ENCODE results near the gene TNFAIP6. TPM values are rescaled to one million over a fixed set of nuclear protein-coding genes. Genes with fewer than 3 reads are reported as not detected.

Gene TNFAIP6
- total and polyA plus RNA-seq, 9 donors: 9.9 to 23.5 (median 15.4) TPM

- Histone ChIP-seq H3K4me3 (ENCODE audit: low read length) (no peak overlapping the region), H3K27me3 (ENCODE audit: control insufficient read depth, insufficient read depth, low read length) (no peaks in the 10 kb centered on the region), H3K9me3 (replicated peaks; ENCODE audit: control insufficient read depth, low read depth, low read length) (no peaks in the 10 kb centered on the region), H3K27ac (ENCODE audit: low read length) (no peak overlapping the region), H3K4me1 (ENCODE audit: control insufficient read depth, insufficient read depth, low read length) (no peaks in the 10 kb centered on the region), H3K36me3 (ENCODE audit: control insufficient read depth, insufficient read depth, low read length) (no peaks in the 10 kb centered on the region)
- no peak for DNase-seq
- no CpG with 5 or more reads among the region's 2 CpGs for WGBS (ENCODE audit: insufficient coverage)
Observed at GRCh38 chr2:151353995-151354394, 3.4 kb upstream of the TNFAIP6 start.

- Histone ChIP-seq H3K27ac (ENCODE audit: low read length) (no peak overlapping the region), H3K27me3 (ENCODE audit: control insufficient read depth, insufficient read depth, low read length) (no peaks in the 10 kb centered on the region), H3K9me3 (replicated peaks; ENCODE audit: control insufficient read depth, low read depth, low read length) (no peaks in the 10 kb centered on the region), H3K36me3 (ENCODE audit: control insufficient read depth, insufficient read depth, low read length) (no peaks in the 10 kb centered on the region), H3K4me1 (ENCODE audit: control insufficient read depth, insufficient read depth, low read length) (no peaks in the 10 kb centered on the region), H3K4me3 (ENCODE audit: low read length) (no peak overlapping the region)
- WGBS (ENCODE audit: insufficient coverage): 100% methylated on average over 2 of the region's 8 CpGs
- no peak for DNase-seq
Observed at GRCh38 chr2:151354807-151355206, 2.6 kb upstream of the TNFAIP6 start.

GRCh38 chr2:151358166-151358970, 976 bp downstream of the TNFAIP6 start:
- Histone ChIP-seq H3K4me1 (ENCODE audit: control insufficient read depth, insufficient read depth, low read length) (no peaks in the 10 kb centered on the region), H3K27ac (ENCODE audit: low read length) (peak overlapping the region; percentile 85), H3K36me3 (ENCODE audit: control insufficient read depth, insufficient read depth, low read length) (no peaks in the 10 kb centered on the region), H3K4me3 (ENCODE audit: low read length) (peak overlapping the region; percentile 28), H3K9me3 (replicated peaks; ENCODE audit: control insufficient read depth, low read depth, low read length) (no peaks in the 10 kb centered on the region), H3K27me3 (ENCODE audit: control insufficient read depth, insufficient read depth, low read length) (no peaks in the 10 kb centered on the region)
- DNase-seq: peak; percentile 60
- no CpG with 5 or more reads among the region's 4 CpGs for WGBS (ENCODE audit: insufficient coverage)

GRCh38 chr2:151359768-151360461, 2.5 kb downstream of the TNFAIP6 start:
- no peaks in the 10 kb centered on the region for H3K27me3 ChIP-seq (ENCODE audit: control insufficient read depth, insufficient read depth, low read length)
- H3K9me3 ChIP-seq (replicated peaks; ENCODE audit: control insufficient read depth, low read depth, low read length): no peaks in the 10 kb centered on the region
- H3K36me3 ChIP-seq (ENCODE audit: control insufficient read depth, insufficient read depth, low read length): peaks cover 2% of the 10 kb centered on the region
- no peaks in the 10 kb centered on the region for H3K4me1 ChIP-seq (ENCODE audit: control insufficient read depth, insufficient read depth, low read length)
- no peak overlapping the region for H3K27ac ChIP-seq (ENCODE audit: low read length)
- DNase-seq: no peak
- H3K4me3 ChIP-seq (ENCODE audit: low read length): no peak overlapping the region
- WGBS (ENCODE audit: insufficient coverage): 80% methylated on average over 1 of the region's 4 CpGs

GRCh38 chr2:151361674-151362370, 4.4 kb downstream of the TNFAIP6 start:
- Histone ChIP-seq H3K27ac (ENCODE audit: low read length) (peak overlapping the region; percentile 67), H3K4me1 (ENCODE audit: control insufficient read depth, insufficient read depth, low read length) (no peaks in the 10 kb centered on the region), H3K9me3 (replicated peaks; ENCODE audit: control insufficient read depth, low read depth, low read length) (no peaks in the 10 kb centered on the region), H3K27me3 (ENCODE audit: control insufficient read depth, insufficient read depth, low read length) (no peaks in the 10 kb centered on the region), H3K36me3 (ENCODE audit: control insufficient read depth, insufficient read depth, low read length) (peaks cover 2% of the 10 kb centered on the region), H3K4me3 (ENCODE audit: low read length) (no peak overlapping the region)
- DNase-seq: peak; percentile 88
- WGBS (ENCODE audit: insufficient coverage): 80% methylated on average over 3 of the region's 3 CpGs

GRCh38 chr2:151363709-151364108, 6.3 kb downstream of the TNFAIP6 start:
- peaks cover 1% of the 10 kb centered on the region for H3K9me3 ChIP-seq (replicated peaks; ENCODE audit: control insufficient read depth, low read depth, low read length)
- no peaks in the 10 kb centered on the region for H3K4me1 ChIP-seq (ENCODE audit: control insufficient read depth, insufficient read depth, low read length)
- peak; percentile 87 for DNase-seq
- peaks cover 3% of the 10 kb centered on the region for H3K36me3 ChIP-seq (ENCODE audit: control insufficient read depth, insufficient read depth, low read length)
- H3K4me3 ChIP-seq (ENCODE audit: low read length): no peak overlapping the region
- 51% methylated on average over 5 of the region's 8 CpGs for WGBS (ENCODE audit: insufficient coverage)
- H3K27ac ChIP-seq (ENCODE audit: low read length): peak overlapping the region; percentile 40
- no peaks in the 10 kb centered on the region for H3K27me3 ChIP-seq (ENCODE audit: control insufficient read depth, insufficient read depth, low read length)

- Histone ChIP-seq H3K27me3 (ENCODE audit: control insufficient read depth, insufficient read depth, low read length) (no peaks in the 10 kb centered on the region), H3K4me3 (ENCODE audit: low read length) (no peak overlapping the region), H3K36me3 (ENCODE audit: control insufficient read depth, insufficient read depth, low read length) (peaks cover 7% of the 10 kb centered on the region), H3K4me1 (ENCODE audit: control insufficient read depth, insufficient read depth, low read length) (no peaks in the 10 kb centered on the region), H3K9me3 (replicated peaks; ENCODE audit: control insufficient read depth, low read depth, low read length) (peaks cover 3% of the 10 kb centered on the region), H3K27ac (ENCODE audit: low read length) (no peak overlapping the region)
- 100% methylated on average over 1 of the region's 2 CpGs for WGBS (ENCODE audit: insufficient coverage)
- DNase-seq: no peak
Observed at GRCh38 chr2:151367571-151367970, 10.2 kb downstream of the TNFAIP6 start.

GRCh38 chr2:151374436-151374835, 17.0 kb downstream of the TNFAIP6 start:
- no peaks in the 10 kb centered on the region for H3K9me3 ChIP-seq (replicated peaks; ENCODE audit: control insufficient read depth, low read depth, low read length)
- no peak overlapping the region for H3K4me3 ChIP-seq (ENCODE audit: low read length)
- DNase-seq: no peak
- WGBS (ENCODE audit: insufficient coverage): no CpG with 5 or more reads among the region's 3 CpGs
- H3K36me3 ChIP-seq (ENCODE audit: control insufficient read depth, insufficient read depth, low read length): peaks cover 2% of the 10 kb centered on the region
- no peaks in the 10 kb centered on the region for H3K4me1 ChIP-seq (ENCODE audit: control insufficient read depth, insufficient read depth, low read length)
- no peak overlapping the region for H3K27ac ChIP-seq (ENCODE audit: low read length)
- no peaks in the 10 kb centered on the region for H3K27me3 ChIP-seq (ENCODE audit: control insufficient read depth, insufficient read depth, low read length)

- H3K4me3 ChIP-seq (ENCODE audit: low read length): no peak overlapping the region
Observed at GRCh38 chr2:151379169-151379568, 21.8 kb downstream of the TNFAIP6 start.

GRCh38 chr2:151380580-151381235, 23.3 kb downstream of the TNFAIP6 start:
- no peaks in the 10 kb centered on the region for H3K36me3 ChIP-seq (ENCODE audit: control insufficient read depth, insufficient read depth, low read length)
- no peaks in the 10 kb centered on the region for H3K4me1 ChIP-seq (ENCODE audit: control insufficient read depth, insufficient read depth, low read length)
- H3K4me3 ChIP-seq (ENCODE audit: low read length): no peak overlapping the region
- DNase-seq: no peak
- H3K27ac ChIP-seq (ENCODE audit: low read length): no peak overlapping the region
- H3K9me3 ChIP-seq (replicated peaks; ENCODE audit: control insufficient read depth, low read depth, low read length): no peaks in the 10 kb centered on the region
- no CpG with 5 or more reads among the region's 6 CpGs for WGBS (ENCODE audit: insufficient coverage)
- H3K27me3 ChIP-seq (ENCODE audit: control insufficient read depth, insufficient read depth, low read length): no peaks in the 10 kb centered on the region

More at GRCh38 chr2:151379169-151379568, 21.8 kb downstream of the TNFAIP6 start:
- no peaks in the 10 kb centered on the region for H3K27me3 ChIP-seq (ENCODE audit: control insufficient read depth, insufficient read depth, low read length)
- no peaks in the 10 kb centered on the region for H3K9me3 ChIP-seq (replicated peaks; ENCODE audit: control insufficient read depth, low read depth, low read length)
- H3K36me3 ChIP-seq (ENCODE audit: control insufficient read depth, insufficient read depth, low read length): no peaks in the 10 kb centered on the region
- DNase-seq: no peak
- no peak overlapping the region for H3K27ac ChIP-seq (ENCODE audit: low read length)
- no peaks in the 10 kb centered on the region for H3K4me1 ChIP-seq (ENCODE audit: control insufficient read depth, insufficient read depth, low read length)
- no CpG with 5 or more reads among the region's 4 CpGs for WGBS (ENCODE audit: insufficient coverage)
